NB4 (cell line): ENCODE measurements around the gene USH1C.

Source experiments
- DNase-seq: peaks from one replicate; pipeline ENCODE4 v3.0.0; 2010; ENCODE audit warnings: low read depth
- H3K4me3 ChIP-seq: one replicate; pipeline ENCODE4 v1.5.1; 2011; ENCODE audit warnings: mild to moderate bottlenecking, low read depth, low read length, moderate library complexity
- MYC ChIP-seq: IDR thresholded peaks from 2 replicates; pipeline ENCODE4 v1.6.1; 2011; ENCODE audit warnings: low read depth, low read length
- POLR2A ChIP-seq: IDR thresholded peaks from 2 replicates; pipeline ENCODE4 v1.6.1; 2011; ENCODE audit warnings: mild to moderate bottlenecking; ENCODE audit not compliant: insufficient read length; ENCODE audit errors: extremely low read depth
- TF ChIP-seq, protein P1 (sequence below): IDR thresholded peaks from 2 replicates; pipeline ENCODE4 v1.6.1; 2011; ENCODE audit warnings: low read depth, low read length
- TF ChIP-seq, protein P2 (sequence below): IDR thresholded peaks from one replicate; pipeline ENCODE4 v1.5.1; 2012; ENCODE audit warnings: low read depth, low read length

The USH1C gene

DNA sequence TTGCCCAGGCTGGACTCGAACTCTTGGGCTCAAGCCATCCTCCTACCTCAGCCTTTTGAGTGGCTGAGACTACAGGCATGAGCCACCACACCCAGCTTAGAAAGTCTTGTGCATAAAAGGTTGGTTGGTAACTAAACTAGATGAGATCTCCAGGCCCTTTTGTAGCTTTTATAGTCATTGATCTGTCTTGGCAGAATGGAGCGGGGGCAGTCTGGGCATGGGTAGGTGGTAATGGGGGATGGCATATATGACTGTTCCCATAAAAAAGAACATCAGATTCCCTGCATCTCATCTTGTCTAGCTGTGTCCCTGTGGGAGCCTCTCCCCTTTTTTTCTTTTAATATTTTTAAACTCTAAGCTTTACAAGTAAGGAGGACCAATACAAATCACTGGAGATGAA lies 97.7 kb downstream of the USH1C start:
- no peak for TF ChIP-seq POLR2A
- no peak for DNase-seq
- H3K4me3 ChIP-seq, result no peak overlapping the region

DNA sequence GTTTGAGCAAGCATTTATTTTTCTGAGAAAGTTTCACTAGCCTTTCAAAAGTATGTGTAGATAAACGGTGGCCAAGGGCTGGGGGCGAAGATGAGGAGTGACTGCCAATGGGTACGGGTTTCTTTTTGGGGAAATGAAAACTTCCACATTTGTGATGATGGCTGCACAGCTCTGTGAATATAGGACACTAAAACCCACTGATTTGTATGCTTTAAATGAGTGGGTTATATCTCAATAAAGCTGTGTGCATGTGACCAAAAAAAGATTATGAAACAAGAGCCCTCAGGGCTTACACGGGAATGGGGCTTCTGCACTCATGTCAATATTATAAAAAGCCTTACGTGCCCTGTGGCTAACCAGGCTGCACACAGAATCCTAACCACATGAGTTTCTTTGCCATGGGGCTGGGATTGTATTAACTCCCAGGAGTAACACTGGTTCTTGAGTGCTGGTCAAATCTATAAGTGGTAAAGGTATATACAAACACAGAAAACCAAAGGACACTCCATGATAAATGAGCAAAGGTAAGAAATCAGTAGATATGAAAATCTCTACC lies 98.9 kb downstream of the USH1C start:
- no peak for TF ChIP-seq MYC
- TF ChIP-seq, protein P1, sequence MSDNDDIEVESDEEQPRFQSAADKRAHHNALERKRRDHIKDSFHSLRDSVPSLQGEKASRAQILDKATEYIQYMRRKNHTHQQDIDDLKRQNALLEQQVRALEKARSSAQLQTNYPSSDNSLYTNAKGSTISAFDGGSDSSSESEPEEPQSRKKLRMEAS, result no peak
- TF ChIP-seq POLR2A, result no peak
- TF ChIP-seq, protein P2, sequence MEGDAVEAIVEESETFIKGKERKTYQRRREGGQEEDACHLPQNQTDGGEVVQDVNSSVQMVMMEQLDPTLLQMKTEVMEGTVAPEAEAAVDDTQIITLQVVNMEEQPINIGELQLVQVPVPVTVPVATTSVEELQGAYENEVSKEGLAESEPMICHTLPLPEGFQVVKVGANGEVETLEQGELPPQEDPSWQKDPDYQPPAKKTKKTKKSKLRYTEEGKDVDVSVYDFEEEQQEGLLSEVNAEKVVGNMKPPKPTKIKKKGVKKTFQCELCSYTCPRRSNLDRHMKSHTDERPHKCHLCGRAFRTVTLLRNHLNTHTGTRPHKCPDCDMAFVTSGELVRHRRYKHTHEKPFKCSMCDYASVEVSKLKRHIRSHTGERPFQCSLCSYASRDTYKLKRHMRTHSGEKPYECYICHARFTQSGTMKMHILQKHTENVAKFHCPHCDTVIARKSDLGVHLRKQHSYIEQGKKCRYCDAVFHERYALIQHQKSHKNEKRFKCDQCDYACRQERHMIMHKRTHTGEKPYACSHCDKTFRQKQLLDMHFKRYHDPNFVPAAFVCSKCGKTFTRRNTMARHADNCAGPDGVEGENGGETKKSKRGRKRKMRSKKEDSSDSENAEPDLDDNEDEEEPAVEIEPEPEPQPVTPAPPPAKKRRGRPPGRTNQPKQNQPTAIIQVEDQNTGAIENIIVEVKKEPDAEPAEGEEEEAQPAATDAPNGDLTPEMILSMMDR, result no peak
- DNase-seq, result peak; percentile 15
- H3K4me3 ChIP-seq, result no peak overlapping the region

DNA sequence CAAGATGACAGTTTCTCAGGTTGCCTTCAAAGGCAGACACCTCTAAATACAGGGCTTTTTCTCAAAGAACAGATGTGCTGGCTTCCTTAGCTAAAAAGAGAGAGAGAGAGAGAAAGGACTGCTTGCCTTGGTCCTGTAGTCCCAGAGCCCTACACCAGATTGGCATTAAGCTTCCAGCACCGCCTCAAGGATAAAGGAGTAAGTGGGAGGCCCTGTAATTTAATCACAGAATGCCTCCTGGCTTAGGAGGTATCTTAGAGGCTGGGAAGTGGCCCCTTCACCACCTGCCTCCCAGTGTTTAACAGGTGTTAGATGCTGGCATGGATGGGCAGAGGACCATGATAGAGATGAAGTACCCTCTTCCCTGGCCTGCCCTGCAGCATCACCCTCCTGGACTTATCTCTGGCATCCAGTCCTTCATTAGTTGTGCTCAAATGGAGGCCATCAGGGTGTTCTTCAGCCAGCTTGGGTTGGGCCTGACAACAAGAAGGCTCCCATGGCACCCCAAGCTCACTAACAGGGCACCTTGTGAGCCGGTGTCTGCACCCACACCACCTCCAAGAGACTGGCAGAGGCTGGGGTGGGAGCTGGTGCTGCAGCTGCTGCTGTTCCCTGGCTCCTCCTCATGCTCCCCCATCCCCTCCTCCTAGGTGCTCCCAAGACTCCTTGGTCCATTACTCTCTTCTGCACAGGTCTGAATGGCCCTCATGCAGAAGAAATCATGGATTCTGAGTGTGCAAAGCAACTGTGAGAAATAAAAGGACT lies 100.1 kb downstream of the USH1C start:
- TF ChIP-seq MYC, result no peak
- TF ChIP-seq, protein P2, result no peak
- TF ChIP-seq, protein P1, result no peak
- no peak for TF ChIP-seq POLR2A
- no peak for DNase-seq

More for the DNA sequence above, 100.1 kb downstream of the USH1C start:
- no peak overlapping the region for H3K4me3 ChIP-seq
